IMR-90 (cell line): ENCODE results near the gene FBXL7. TPM values are rescaled to one million over a fixed set of nuclear protein-coding genes. Genes with fewer than 3 reads are reported as not detected.

ENCODE experiments used
- ATAC-seq: fragments of 200-7000 bp; cut with Tn5 transposase; 2 replicates; pipeline ENCODE4 v1.9.1; 2020; ENCODE audit warnings: low read depth, mild to moderate bottlenecking, moderate library complexity
- BruUV-seq: library from RNA; stranded (reverse); fragments of 400-500 nt; replicated peaks from 2 replicates; lab custom pipeline; 2021; lab: Mats Ljungman, UMichigan
- CTCF ChIA-PET: fragments of 300-600 bp; formaldehyde crosslinking; extraction: SDS; loops from one replicate; lab custom pipeline; 2021; ENCODE audit warnings: antibody characterized with exemption; lab: Yijun Ruan, JAX
- POLR2A ChIA-PET: fragments of 300-600 bp; sonication (Branson Sonifier 250); formaldehyde crosslinking; loops from one replicate; lab custom pipeline; 2022; ENCODE audit warnings: antibody characterized with exemption; ENCODE audit not compliant: unreplicated experiment; lab: Charles Lee
- DNase-seq: peaks from one replicate; pipeline ENCODE4 v3.0.0; 2013
- H2AFZ ChIP-seq: replicated peaks from 2 replicates; pipeline ENCODE3; 2013; ENCODE audit warnings: low read length, mild to moderate bottlenecking; ENCODE audit not compliant: poor library complexity
- H2AK5ac ChIP-seq: 2 replicates; pipeline ENCODE4 v1.6.1; 2013; ENCODE audit warnings: low read depth, low read length, inconsistent platforms
- H2AK9ac ChIP-seq: replicated peaks from 2 replicates; pipeline ENCODE3; 2013; ENCODE audit warnings: mild to moderate bottlenecking, low read depth, low read length, moderate library complexity; ENCODE audit not compliant: poor library complexity
- H2BK120ac ChIP-seq: 2 replicates; pipeline ENCODE4 v1.6.1; 2013; ENCODE audit warnings: low read depth, low read length, inconsistent platforms
- H2BK15ac ChIP-seq: 3 replicates; pipeline ENCODE4 v1.6.1; 2013; ENCODE audit warnings: low read depth, low read length, inconsistent platforms
- H2BK20ac ChIP-seq: 2 replicates; pipeline ENCODE4 v1.6.1; 2013; ENCODE audit warnings: low read depth, mild to moderate bottlenecking, inconsistent platforms, low read length, moderate library complexity
- H2BK5ac ChIP-seq: 2 replicates; pipeline ENCODE4 v1.6.1; 2013; ENCODE audit warnings: mild to moderate bottlenecking, low read depth, low read length, inconsistent platforms; ENCODE audit not compliant: poor library complexity, severe bottlenecking
- H3K14ac ChIP-seq: replicated peaks from 2 replicates; pipeline ENCODE4 v1.6.1; 2013; ENCODE audit warnings: low read depth, low read length, inconsistent platforms
- H3K18ac ChIP-seq: 2 replicates; pipeline ENCODE4 v1.6.1; 2013; ENCODE audit warnings: low read depth, low read length, control low read depth
- H3K23ac ChIP-seq: 2 replicates; pipeline ENCODE4 v1.6.1; 2013; ENCODE audit warnings: low read depth, low read length, inconsistent platforms
- H3K27ac ChIP-seq: 2 replicates; pipeline ENCODE4 v1.5.1; 2013; ENCODE audit warnings: mild to moderate bottlenecking, control low read depth, low read length; ENCODE audit not compliant: insufficient read depth
- H3K27me3 ChIP-seq: 2 replicates; pipeline ENCODE4 v1.6.1; 2013; ENCODE audit warnings: low read length; ENCODE audit not compliant: control insufficient read depth, insufficient read depth
- H3K36me3 ChIP-seq: 2 replicates; pipeline ENCODE4 v1.6.1; 2013; ENCODE audit warnings: low read length, mixed read lengths; ENCODE audit not compliant: control insufficient read depth, insufficient read depth
- H3K4ac ChIP-seq: 2 replicates; pipeline ENCODE4 v1.6.1; 2013; ENCODE audit warnings: low read depth, low read length, inconsistent platforms
- H3K4me1 ChIP-seq: 2 replicates; pipeline ENCODE4 v1.6.1; 2013; ENCODE audit warnings: low read length, mixed read lengths; ENCODE audit not compliant: control insufficient read depth, insufficient read depth
- H3K4me2 ChIP-seq: 2 replicates; pipeline ENCODE4 v1.6.1; 2013; ENCODE audit warnings: low read depth, mild to moderate bottlenecking, control low read depth, low read length, moderate library complexity
- H3K4me3 ChIP-seq: 2 replicates; pipeline ENCODE4 v1.5.1; 2013; ENCODE audit warnings: low read depth, mild to moderate bottlenecking, control low read depth, low read length, moderate library complexity; ENCODE audit not compliant: insufficient read depth
- H3K56ac ChIP-seq: 2 replicates; pipeline ENCODE4 v1.6.1; 2013; ENCODE audit warnings: low read length, inconsistent platforms; ENCODE audit not compliant: insufficient read depth; ENCODE audit errors: extremely low read depth
- H3K79me1 ChIP-seq, 2 experiments: 2 replicates each; pipeline ENCODE4 v1.6.1; 2013; ENCODE audit warnings: low read length in 2 of 2, inconsistent platforms in 1 of 2, low read depth in 1 of 2
- H3K9ac ChIP-seq: 2 replicates; pipeline ENCODE4 v1.6.1; 2013; ENCODE audit warnings: low read depth, low read length, control low read depth
- H3K9me1 ChIP-seq: 2 replicates; pipeline ENCODE4 v1.6.1; 2013; ENCODE audit warnings: low read length, inconsistent platforms; ENCODE audit not compliant: insufficient read depth
- H3K9me3 ChIP-seq: 2 replicates; pipeline ENCODE4 v1.6.1; 2013; ENCODE audit warnings: low read length; ENCODE audit not compliant: control insufficient read depth, insufficient read depth
- H4K20me1 ChIP-seq: 2 replicates; pipeline ENCODE4 v1.6.1; 2013; ENCODE audit warnings: low read length, inconsistent platforms; ENCODE audit not compliant: insufficient read depth
- H4K5ac ChIP-seq: 2 replicates; pipeline ENCODE4 v1.6.1; 2013; ENCODE audit warnings: mild to moderate bottlenecking, low read depth, low read length, control low read depth
- H4K8ac ChIP-seq, 2 experiments: 2 replicates each; pipeline ENCODE4 v1.6.1; 2013; ENCODE audit warnings: low read depth in 2 of 2, low read length in 2 of 2, control low read depth in 1 of 2, inconsistent platforms in 1 of 2
- H4K91ac ChIP-seq: 2 replicates; pipeline ENCODE4 v1.6.1; 2013; ENCODE audit warnings: low read depth, low read length, inconsistent platforms; ENCODE audit not compliant: insufficient read depth
- BHLHE40 ChIP-seq: fragments of 150-350 bp; IDR thresholded peaks from 2 replicates; pipeline ENCODE4 v1.6.1; 2016; ENCODE audit warnings: mild to moderate bottlenecking, low read depth, low read length
- CHD1 ChIP-seq: IDR thresholded peaks from 2 replicates; pipeline ENCODE4 v1.6.1; 2012; ENCODE audit warnings: low read depth, low read length, improper control_type of control experiment
- FOS ChIP-seq: fragments of 150-350 bp; IDR thresholded peaks from 2 replicates; pipeline ENCODE4 v1.6.1; 2016; ENCODE audit warnings: low read depth, low read length
- MAFK ChIP-seq: IDR thresholded peaks from 2 replicates; pipeline ENCODE4 v1.6.1; 2012; ENCODE audit warnings: low read depth, low read length, improper control_type of control experiment
- MAZ ChIP-seq: IDR thresholded peaks from 2 replicates; pipeline ENCODE4 v1.6.1; 2012; ENCODE audit warnings: low read depth, mild to moderate bottlenecking, low read length, improper control_type of control experiment, moderate library complexity, borderline replicate concordance
- MXI1 ChIP-seq: IDR thresholded peaks from 2 replicates; pipeline ENCODE4 v1.6.1; 2012; ENCODE audit warnings: low read depth, mild to moderate bottlenecking, low read length, moderate library complexity, borderline replicate concordance
- POLR2A ChIP-seq: IDR thresholded peaks from 2 replicates; pipeline ENCODE4 v1.6.1; 2012; ENCODE audit warnings: mild to moderate bottlenecking, low read depth, low read length
- RAD21 ChIP-seq: IDR thresholded peaks from 2 replicates; pipeline ENCODE4 v1.6.1; 2012; ENCODE audit warnings: low read length, improper control_type of control experiment
- RFX5 ChIP-seq: IDR thresholded peaks from 2 replicates; pipeline ENCODE4 v1.8.0; 2012; ENCODE audit warnings: low read depth, mild to moderate bottlenecking, low read length, moderate library complexity
- WGBS, 2 experiments: methylation state at CpG; one replicate each; pipeline versions ENCODE4 v1.1.5 to v1.1.7; 2013; ENCODE audit warnings: missing lambda C conversion rate in 2 of 2; ENCODE audit not compliant: insufficient read length in 1 of 2; ENCODE audit errors: extremely low coverage in 2 of 2; 5-methylcytosine and 5-hydroxymethylcytosine counted together
- dilution Hi-C: fragments of 300-500 bp; cut with HindIII; formaldehyde crosslinking; loops from one replicate; pipeline ENCODE4 v1.14.3; 2018; ENCODE audit warnings: low sequenced_read_pairs; ENCODE audit not compliant: unreplicated experiment
- in situ Hi-C: fragments of 300-500 bp; cut with MboI; formaldehyde crosslinking; loops from 3 replicates; pipeline ENCODE4 v1.14.3; 2019; ENCODE audit warnings: low sequenced_read_pairs, inconsistent platforms, mixed read lengths
- intact Hi-C: fragments of 100-400 bp; cut with micrococcal nuclease; formaldehyde crosslinking; loops from 2 replicates; pipeline ENCODE4 v1.10.0; 2022
- polyA plus RNA-seq, 3 experiments: library from polyadenylated mRNA; depleted of rRNA; stranded (reverse); fragments of >200 nt; gene quantifications; 2 replicates each; pipeline ENCODE4 v1.2.3, GENCODE V29; 2012; ENCODE audit warnings: low replicate concordance in 1 of 3
- total RNA-seq: library from RNA; depleted of rRNA; stranded (reverse); fragments of >200 nt; gene quantifications from 2 replicates; pipeline ENCODE4 v1.2.3, GENCODE V29; 2012
- TF ChIP-seq, protein P1 (sequence below): conservative IDR thresholded peaks from 2 replicates; pipeline ENCODE4 v1.5.1; 2012; ENCODE audit warnings: mild to moderate bottlenecking, low read depth, low read length, improper control_type of control experiment

Gene FBXL7
- total and polyA plus RNA-seq, 2 of the 4 experiments (the other 2 are of a cell fraction), result 4.1 to 10.2 TPM

DNA sequence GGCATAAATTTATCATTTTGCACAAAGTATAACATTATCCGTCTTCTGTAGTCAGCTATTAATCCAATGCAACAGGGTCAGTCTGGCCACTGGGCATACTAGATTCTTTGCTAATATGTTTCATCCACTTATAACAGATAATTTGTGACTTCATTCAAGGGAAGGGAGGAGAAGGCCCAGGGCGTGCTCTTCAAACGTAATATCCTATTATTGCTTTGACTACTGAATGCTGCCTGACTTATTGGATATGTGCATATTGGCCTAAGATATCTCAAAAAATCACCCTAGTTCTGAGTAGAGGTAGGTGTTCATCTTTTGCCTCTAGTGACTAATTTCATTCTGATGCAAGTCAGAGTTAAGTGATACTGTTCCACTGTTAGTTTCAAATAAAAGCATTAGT is 6.9 kb downstream of the FBXL7 start:
- H4K5ac ChIP-seq, result no peak overlapping the region
- H2AFZ ChIP-seq, result no peak overlapping the region
- no peak overlapping the region for H2BK20ac ChIP-seq
- H3K27me3 ChIP-seq, result no peaks in the 10 kb centered on the region
- no peak overlapping the region for H2AK9ac ChIP-seq
- in situ Hi-C loops (loop anchor here (25.0 kb wide), 1 partner anchor 795 kb away; no protein-coding TSS in a partner anchor), dilution Hi-C loops (no loop called here), intact Hi-C loops (no loop called here)
- H4K8ac ChIP-seq, result no peak overlapping the region
- no peaks in the 10 kb centered on the region for H3K36me3 ChIP-seq
- H2BK5ac ChIP-seq, result no peak overlapping the region
- no peak overlapping the region for H2BK120ac ChIP-seq
- BruUV-seq, result no TSS peak
- H3K4ac ChIP-seq, result no peak overlapping the region
- ChIA-PET CTCF (no interaction called here), POLR2A (no interaction called here)
- H3K14ac ChIP-seq, result no peak overlapping the region
- DNase-seq (no peak), ATAC-seq (no peak)
- no peak overlapping the region for H3K27ac ChIP-seq
- H3K9me3 ChIP-seq, result no peaks in the 10 kb centered on the region
- H3K9ac ChIP-seq, result no peak overlapping the region
- H3K4me1 ChIP-seq, result peaks cover 12% of the 10 kb centered on the region
- H3K56ac ChIP-seq, result no peak overlapping the region
- H3K4me2 ChIP-seq, result no peak overlapping the region
- H3K18ac ChIP-seq, result no peak overlapping the region
- no CpG with 5 or more reads among the region's 3 CpGs for WGBS, 2 experiments
- no peak overlapping the region for H2AK5ac ChIP-seq
- H2BK15ac ChIP-seq, result no peak overlapping the region
- H3K79me1 ChIP-seq, result peaks cover 25 to 72% of the 10 kb centered on the region in 2 experiments
- H4K91ac ChIP-seq, result no peak overlapping the region
- H3K9me1 ChIP-seq, result peaks cover 7% of the 10 kb centered on the region; the same call in 1 of the 2 replicates
- TF ChIP-seq MXI1, result no peak
- TF ChIP-seq POLR2A, result no peak
- TF ChIP-seq CHD1, result no peak
- no peak for TF ChIP-seq RFX5
- TF ChIP-seq RAD21, result no peak
- no peak for TF ChIP-seq FOS
- TF ChIP-seq MAFK, result no peak
- TF ChIP-seq MAZ, result no peak
- TF ChIP-seq, protein P1, sequence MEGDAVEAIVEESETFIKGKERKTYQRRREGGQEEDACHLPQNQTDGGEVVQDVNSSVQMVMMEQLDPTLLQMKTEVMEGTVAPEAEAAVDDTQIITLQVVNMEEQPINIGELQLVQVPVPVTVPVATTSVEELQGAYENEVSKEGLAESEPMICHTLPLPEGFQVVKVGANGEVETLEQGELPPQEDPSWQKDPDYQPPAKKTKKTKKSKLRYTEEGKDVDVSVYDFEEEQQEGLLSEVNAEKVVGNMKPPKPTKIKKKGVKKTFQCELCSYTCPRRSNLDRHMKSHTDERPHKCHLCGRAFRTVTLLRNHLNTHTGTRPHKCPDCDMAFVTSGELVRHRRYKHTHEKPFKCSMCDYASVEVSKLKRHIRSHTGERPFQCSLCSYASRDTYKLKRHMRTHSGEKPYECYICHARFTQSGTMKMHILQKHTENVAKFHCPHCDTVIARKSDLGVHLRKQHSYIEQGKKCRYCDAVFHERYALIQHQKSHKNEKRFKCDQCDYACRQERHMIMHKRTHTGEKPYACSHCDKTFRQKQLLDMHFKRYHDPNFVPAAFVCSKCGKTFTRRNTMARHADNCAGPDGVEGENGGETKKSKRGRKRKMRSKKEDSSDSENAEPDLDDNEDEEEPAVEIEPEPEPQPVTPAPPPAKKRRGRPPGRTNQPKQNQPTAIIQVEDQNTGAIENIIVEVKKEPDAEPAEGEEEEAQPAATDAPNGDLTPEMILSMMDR, result no peak
- TF ChIP-seq BHLHE40, result no peak
- H4K20me1 ChIP-seq, result peaks cover 6% of the 10 kb centered on the region; the same call in 1 of the 2 replicates
- no peak overlapping the region for H3K4me3 ChIP-seq
- no peak overlapping the region for H3K23ac ChIP-seq
